Airway epithelial cell (primary cell): ENCODE results near the gene CFAP210. TPM values are rescaled to one million over a fixed set of nuclear protein-coding genes. Genes with fewer than 3 reads are reported as not detected.

ENCODE experiments used
- total RNA-seq: library from RNA; depleted of rRNA; stranded (reverse); fragments of >200 nt; gene quantifications from 2 replicates; pipeline ENCODE4 v1.2.3, GENCODE V29; 2015

CFAP210 gene
- 0.35 TPM in 1 of 2 replicates, not detected in the other for total RNA-seq

GRCh38 chr2:169694113-169694893, at the start of gene CFAP210, which contains the start of gene PHOSPHO2:
CFAP210 (minus strand) TSS chr2:169694405; CDS start chr2:169694327, 78 bp downstream.
PHOSPHO2 (plus strand) TSS chr2:169694469; CDS start chr2:169700972, 6,503 bp downstream.

Other genes with a start within 250 kb of the CFAP210 start
- gene BBS5, start 214.9 kb downstream of the CFAP210 start, total RNA-seq = 3.5 and 4.3 TPM in 2 replicates
- gene KLHL41, start 184.7 kb downstream of the CFAP210 start, total RNA-seq = not detected in 2 replicates
- gene FASTKD1, start 120.5 kb downstream of the CFAP210 start, total RNA-seq = 18.6 and 20.3 TPM in 2 replicates
- 14.1 and 20.7 TPM in 2 replicates for gene PPIG, start 110.1 kb downstream of the CFAP210 start, total RNA-seq
- 1.9 and 2.0 TPM in 2 replicates for gene PHOSPHO2, start 64 bp upstream of the CFAP210 start, total RNA-seq
- 9.1 and 10.8 TPM in 2 replicates for gene KLHL23, start 39.4 kb upstream of the CFAP210 start, total RNA-seq
- gene SSB, start 104.5 kb upstream of the CFAP210 start, total RNA-seq = 85.1 and 85.3 TPM in 2 replicates
- gene METTL5, start 130.5 kb upstream of the CFAP210 start, total RNA-seq = 78.2 and 93.7 TPM in 2 replicates
- 11.9 and 18.5 TPM in 2 replicates for gene UBR3, start 133.0 kb upstream of the CFAP210 start, total RNA-seq